Naive B cell (primary cell): ENCODE measurements around the gene MYF5. TPM values are rescaled to one million over a fixed set of nuclear protein-coding genes. Genes with fewer than 3 reads are reported as not detected.
A peak's percentile ranks its signal among the peaks of the same experiment; 100 is the strongest.

Source experiments
- ATAC-seq, 2 donors: fragments of 150-1000 bp; cut with Tn5 transposase; 2 replicates each; pipeline ENCODE4 v1.10.0; 2021; ENCODE audit warnings: low read depth in 2 of 2, mild to moderate bottlenecking in 2 of 2, moderate library complexity in 2 of 2
- DNase-seq: peaks from one replicate; pipeline ENCODE4 v3.0.0; 2022
- H3K27ac Mint-ChIP-seq, 6 donors: one replicate each; pipeline ENCODE4 v1.8.0; 2020 to 2022; ENCODE audit warnings: mild to moderate bottlenecking in 6 of 6, mixed read lengths in 6 of 6, moderate library complexity in 5 of 6, inconsistent platforms in 2 of 6
- H3K27me3 Mint-ChIP-seq, 3 donors: one replicate each; pipeline ENCODE4 v1.8.0; 2021 to 2022; ENCODE audit warnings: mixed read lengths in 3 of 3, mild to moderate bottlenecking in 1 of 3
- H3K36me3 Mint-ChIP-seq, 2 donors: one replicate each; pipeline ENCODE4 v1.8.0; 2020 to 2022; ENCODE audit warnings: mixed read lengths in 2 of 2, inconsistent platforms in 1 of 2, mild to moderate bottlenecking in 1 of 2
- H3K4me1 Mint-ChIP-seq, 3 donors: one replicate each; pipeline ENCODE4 v1.8.0; 2020 to 2022; ENCODE audit warnings: mixed read lengths in 3 of 3, inconsistent platforms in 1 of 3, mild to moderate bottlenecking in 1 of 3, moderate library complexity in 1 of 3
- H3K4me3 Mint-ChIP-seq, 8 donors: one replicate each; pipeline ENCODE4 v1.8.0; 2020 to 2022; ENCODE audit warnings: mild to moderate bottlenecking in 8 of 8, mixed read lengths in 8 of 8, moderate library complexity in 8 of 8, inconsistent platforms in 2 of 8
- H3K9me3 Mint-ChIP-seq, 7 donors: one replicate each; pipeline ENCODE4 v1.8.0; 2020 to 2022; ENCODE audit warnings: mixed read lengths in 7 of 7, mild to moderate bottlenecking in 5 of 7, inconsistent platforms in 2 of 7, moderate library complexity in 1 of 7
- polyA plus RNA-seq, 6 donors: library from polyadenylated mRNA; unstranded; fragments of 300-500 nt; fragmentation: Illumina TruSeq; gene quantifications; one replicate each; pipeline ENCODE4 v1.2.3, GENCODE V29; 2021; ENCODE audit warnings: low read depth in 6 of 6

Gene MYF5
- polyA plus RNA-seq, 6 donors from 2014 or later: not detected

DNA sequence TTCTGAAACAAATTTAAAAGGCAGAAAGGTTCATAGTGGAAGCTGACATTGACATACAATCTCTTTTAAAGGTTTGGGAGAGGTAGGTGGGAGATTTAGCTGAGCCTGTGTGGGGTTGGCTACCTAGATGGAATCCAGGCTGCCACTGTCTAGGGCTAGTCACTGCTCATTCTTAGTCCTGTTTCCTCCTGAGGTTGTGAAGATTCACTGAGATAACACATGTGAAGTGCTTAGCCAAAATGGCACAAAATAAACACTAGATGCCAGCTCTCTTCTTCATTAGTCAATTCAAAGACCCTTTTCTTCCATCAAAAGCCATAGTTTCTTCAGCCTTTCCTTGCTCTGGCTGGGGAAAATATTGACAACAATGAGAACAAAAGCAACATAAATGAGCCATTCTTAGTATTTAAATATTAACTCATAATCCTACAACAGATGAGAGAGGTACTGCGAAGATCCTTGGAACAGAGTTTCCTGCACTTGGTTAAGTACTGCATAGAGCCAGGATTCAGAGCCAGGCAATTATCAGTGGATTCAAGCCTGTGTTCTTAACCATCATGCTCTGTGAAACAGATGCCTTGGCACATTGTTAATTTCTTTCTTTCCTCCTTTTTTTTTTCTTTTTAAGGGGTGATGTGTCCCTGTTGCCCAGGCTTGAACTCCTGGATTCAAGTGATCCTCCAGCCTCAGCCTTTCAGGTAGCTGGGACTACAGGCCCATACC is 5.8 kb upstream of the MYF5 start:
- peaks cover 0 to 7% of the 10 kb centered on the region in 2 donors for H3K36me3 Mint-ChIP-seq
- H3K27me3 Mint-ChIP-seq: peaks cover 46 to 70% (median 69%) of the 10 kb centered on the region in 3 donors
- H3K4me3 Mint-ChIP-seq: no peak overlapping the region
- H3K27ac Mint-ChIP-seq: no peak overlapping the region
- DNase-seq: no peak
- ATAC-seq: no peak
- peaks cover 0 to 7% (median 5%) of the 10 kb centered on the region in 3 donors for H3K4me1 Mint-ChIP-seq
- H3K9me3 Mint-ChIP-seq: peaks cover 0 to 14% (median 5%) of the 10 kb centered on the region in 7 donors

- Mint-ChIP-seq H3K9me3 (peaks cover 0 to 15% (median 5%) of the 10 kb centered on the region in 7 donors), H3K4me3 (no peak overlapping the region), H3K27ac (no peak overlapping the region), H3K36me3 (peaks cover 0 to 7% of the 10 kb centered on the region in 2 donors), H3K27me3 (peaks cover 43 to 74% (median 72%) of the 10 kb centered on the region in 3 donors), H3K4me1 (peaks cover 0 to 7% (median 5%) of the 10 kb centered on the region in 3 donors)
- ATAC-seq (no peak), DNase-seq (no peak)
These were observed 4.8 kb upstream of the MYF5 start for GRCh38 chr12:80711866-80712265.

- H3K27me3 Mint-ChIP-seq: peaks cover 35 to 64% (median 64%) of the 10 kb centered on the region in 3 donors
- H3K36me3 Mint-ChIP-seq: peaks cover 0 to 7% of the 10 kb centered on the region in 2 donors
- no peak overlapping the region for H3K27ac Mint-ChIP-seq
- no peak overlapping the region for H3K4me3 Mint-ChIP-seq
- ATAC-seq: no peak
- H3K9me3 Mint-ChIP-seq: peaks cover 0 to 15% (median 4%) of the 10 kb centered on the region in 7 donors
- H3K4me1 Mint-ChIP-seq: peaks cover 0 to 5% (median 5%) of the 10 kb centered on the region in 3 donors
- no peak for DNase-seq
These were observed 3.8 kb upstream of the MYF5 start for GRCh38 chr12:80712866-80713265.

GRCh38 chr12:80713419-80713818 is 3.3 kb upstream of the MYF5 start:
- H3K36me3 Mint-ChIP-seq: peaks cover 0 to 7% of the 10 kb centered on the region in 2 donors
- H3K27me3 Mint-ChIP-seq: peaks cover 40 to 66% (median 65%) of the 10 kb centered on the region in 3 donors
- no peak for DNase-seq

GRCh38 chr12:80714055-80714454 is 2.7 kb upstream of the MYF5 start:
- peaks cover 0 to 7% of the 10 kb centered on the region in 2 donors for H3K36me3 Mint-ChIP-seq
- H3K27me3 Mint-ChIP-seq: peaks cover 43 to 65% (median 63%) of the 10 kb centered on the region in 3 donors
- no peak overlapping the region for H3K4me3 Mint-ChIP-seq
- H3K9me3 Mint-ChIP-seq: peaks cover 0 to 15% (median 4%) of the 10 kb centered on the region in 7 donors
- DNase-seq (no peak), ATAC-seq (no peak)
- no peaks in the 10 kb centered on the region for H3K4me1 Mint-ChIP-seq
- H3K27ac Mint-ChIP-seq: no peak overlapping the region

More at GRCh38 chr12:80713419-80713818, 3.3 kb upstream of the MYF5 start:
- no peak for ATAC-seq
- Mint-ChIP-seq H3K4me3 (no peak overlapping the region), H3K9me3 (peaks cover 0 to 15% (median 4%) of the 10 kb centered on the region in 7 donors), H3K4me1 (peaks cover 0 to 4% (median 4%) of the 10 kb centered on the region in 3 donors), H3K27ac (no peak overlapping the region)

- Mint-ChIP-seq H3K27ac (no peak overlapping the region), H3K4me3 (no peak overlapping the region), H3K36me3 (peaks cover 0 to 7% of the 10 kb centered on the region in 2 donors), H3K4me1 (no peaks in the 10 kb centered on the region), H3K27me3 (peaks cover 43 to 58% (median 56%) of the 10 kb centered on the region in 3 donors), H3K9me3 (peaks cover 0 to 15% (median 4%) of the 10 kb centered on the region in 7 donors)
- ATAC-seq (no peak), DNase-seq (no peak)
These were observed 1.9 kb upstream of the MYF5 start for GRCh38 chr12:80714846-80715245.

DNA sequence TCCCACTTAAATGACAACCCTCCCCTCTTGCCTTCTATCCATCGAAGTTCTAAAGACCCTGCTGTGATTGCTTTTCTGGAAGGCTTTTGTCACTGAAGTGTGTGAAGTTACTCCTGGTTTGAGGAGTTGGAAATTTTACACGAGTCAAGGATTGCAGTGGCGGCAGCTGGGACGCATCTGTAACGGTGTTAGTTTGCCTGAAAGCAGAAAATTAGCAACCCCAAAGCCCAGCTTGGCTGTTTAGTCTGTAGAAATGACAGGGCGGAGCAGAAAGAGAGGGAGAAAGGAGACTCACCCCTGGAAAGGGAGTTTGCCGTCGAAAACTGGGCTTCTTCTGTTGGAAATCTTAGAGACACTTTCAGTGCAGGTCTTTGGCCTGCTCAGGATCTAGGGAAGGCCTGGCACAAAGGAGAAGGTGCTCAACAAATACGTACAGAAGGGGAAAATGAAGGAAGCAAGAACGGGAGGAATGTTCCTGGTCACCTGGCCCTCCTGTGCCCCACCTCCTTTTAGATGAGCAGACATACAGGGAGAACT is 931 bp upstream of the MYF5 start:
- no peaks in the 10 kb centered on the region for H3K4me1 Mint-ChIP-seq
- no peak for DNase-seq
- peaks cover 0 to 11% (median 4%) of the 10 kb centered on the region in 7 donors for H3K9me3 Mint-ChIP-seq
- peaks cover 0 to 7% of the 10 kb centered on the region in 2 donors for H3K36me3 Mint-ChIP-seq
- no peak for ATAC-seq
- peaks cover 36 to 50% (median 47%) of the 10 kb centered on the region in 3 donors for H3K27me3 Mint-ChIP-seq
- no peak overlapping the region for H3K4me3 Mint-ChIP-seq
- H3K27ac Mint-ChIP-seq: peak overlapping the region in 1 of 6 donors; percentile 21

- no peak for DNase-seq
These were observed 1.1 kb downstream of the MYF5 start for GRCh38 chr12:80717856-80718255.

GRCh38 chr12:80720516-80720915 is 3.8 kb downstream of the MYF5 start:
- ATAC-seq (no peak), DNase-seq (no peak)
- H3K27ac Mint-ChIP-seq: no peak overlapping the region
- H3K4me3 Mint-ChIP-seq: no peak overlapping the region
- no peaks in the 10 kb centered on the region for H3K4me1 Mint-ChIP-seq
- no peaks in the 10 kb centered on the region for H3K36me3 Mint-ChIP-seq
- H3K9me3 Mint-ChIP-seq: peaks cover 0 to 10% (median 0%) of the 10 kb centered on the region in 7 donors
- peaks cover 20 to 24% (median 21%) of the 10 kb centered on the region in 3 donors for H3K27me3 Mint-ChIP-seq

More at GRCh38 chr12:80717856-80718255, 1.1 kb downstream of the MYF5 start:
- ATAC-seq: no peak
- Mint-ChIP-seq H3K9me3 (peaks cover 0 to 11% (median 4%) of the 10 kb centered on the region in 7 donors), H3K27me3 (peaks cover 30 to 43% (median 43%) of the 10 kb centered on the region in 3 donors), H3K4me3 (no peak overlapping the region), H3K27ac (no peak overlapping the region), H3K36me3 (peaks cover 0 to 7% of the 10 kb centered on the region in 2 donors), H3K4me1 (no peaks in the 10 kb centered on the region)

DNA sequence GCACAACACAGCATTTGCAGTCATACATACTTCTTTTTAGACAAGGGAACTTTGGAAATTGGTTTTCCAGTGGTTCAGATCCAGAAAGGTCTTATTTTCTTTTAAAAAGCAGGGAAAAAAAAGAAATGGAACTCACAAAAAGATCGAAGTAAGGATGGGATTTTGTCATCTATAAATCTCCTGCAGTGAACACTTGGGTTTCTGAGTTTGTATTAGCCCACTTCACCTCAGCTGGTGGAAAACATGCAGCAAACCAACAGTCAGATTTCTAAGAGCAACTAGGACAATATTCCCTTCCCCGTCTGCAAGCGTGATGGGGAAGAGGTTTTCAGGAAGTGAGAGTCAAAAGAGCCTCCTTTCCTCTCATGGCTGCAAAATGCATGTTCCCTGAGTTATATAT is 4.6 kb downstream of the MYF5 start:
- H3K4me1 Mint-ChIP-seq: no peaks in the 10 kb centered on the region
- no peaks in the 10 kb centered on the region for H3K36me3 Mint-ChIP-seq
- H3K27ac Mint-ChIP-seq: no peak overlapping the region
- DNase-seq (no peak), ATAC-seq (no peak)
- peaks cover 12 to 16% (median 14%) of the 10 kb centered on the region in 3 donors for H3K27me3 Mint-ChIP-seq
- peaks cover 0 to 3% (median 0%) of the 10 kb centered on the region in 7 donors for H3K9me3 Mint-ChIP-seq
- H3K4me3 Mint-ChIP-seq: no peak overlapping the region

DNA sequence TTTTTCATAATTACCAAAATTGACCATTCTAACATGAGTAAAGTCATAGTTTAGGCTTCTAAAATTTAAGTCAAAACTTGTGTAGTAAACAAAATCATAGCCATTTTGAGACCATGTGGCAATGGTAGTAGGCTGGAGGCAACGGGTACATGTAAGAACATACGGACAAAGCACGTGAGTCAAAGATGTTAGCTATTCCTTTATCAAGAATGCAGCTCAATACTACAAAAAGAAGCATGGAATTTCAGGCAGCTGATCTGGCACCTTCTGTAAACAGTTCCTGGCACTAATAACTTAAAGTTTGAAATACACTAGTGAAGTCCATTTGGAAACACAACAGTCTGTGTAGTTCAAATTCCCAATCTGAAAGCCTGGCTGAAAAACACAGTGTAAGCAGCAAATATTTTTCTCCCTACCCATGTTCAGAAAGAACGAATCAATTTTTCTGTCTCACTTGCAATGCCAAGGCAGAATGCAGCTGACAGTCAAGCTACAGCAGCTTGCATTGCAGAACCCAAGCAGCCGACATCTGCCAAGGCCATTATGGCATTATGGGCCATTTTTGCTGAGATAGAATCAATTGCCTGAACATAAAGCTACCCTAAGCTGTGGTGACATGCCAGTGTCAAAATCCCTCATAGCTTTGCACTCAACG is 29.3 kb downstream of the MYF5 start:
- ATAC-seq (no peak), DNase-seq (no peak)
- Mint-ChIP-seq H3K36me3 (no peaks in the 10 kb centered on the region), H3K27me3 (no peaks in the 10 kb centered on the region), H3K9me3 (no peaks in the 10 kb centered on the region), H3K27ac (no peak overlapping the region), H3K4me1 (no peaks in the 10 kb centered on the region), H3K4me3 (no peak overlapping the region)

DNA sequence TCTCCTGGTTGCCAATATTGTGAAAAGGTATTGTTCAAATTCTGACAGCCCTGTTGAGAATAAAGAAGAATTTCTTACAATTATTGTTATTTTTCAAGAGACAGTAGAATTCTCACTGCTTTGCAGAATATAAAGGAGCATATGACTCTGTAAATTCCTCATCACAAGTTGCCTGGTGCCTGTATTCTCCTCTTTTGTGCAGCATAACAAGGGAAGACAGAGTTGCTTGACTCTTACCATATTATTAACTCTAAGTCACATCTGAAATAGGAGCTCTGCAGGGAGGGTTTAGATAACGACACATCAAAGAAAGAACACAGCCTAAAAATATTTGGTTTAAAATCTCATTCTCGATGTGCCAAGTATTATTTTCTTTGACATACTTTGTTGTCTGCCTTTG is 31.1 kb downstream of the MYF5 start:
- H3K27ac Mint-ChIP-seq: no peak overlapping the region
- no peaks in the 10 kb centered on the region for H3K4me1 Mint-ChIP-seq
- no peaks in the 10 kb centered on the region for H3K36me3 Mint-ChIP-seq
- H3K9me3 Mint-ChIP-seq: peaks cover 0 to 2% (median 0%) of the 10 kb centered on the region in 7 donors
- ATAC-seq: no peak
- H3K27me3 Mint-ChIP-seq: no peaks in the 10 kb centered on the region
- DNase-seq: no peak
- no peak overlapping the region for H3K4me3 Mint-ChIP-seq

DNA sequence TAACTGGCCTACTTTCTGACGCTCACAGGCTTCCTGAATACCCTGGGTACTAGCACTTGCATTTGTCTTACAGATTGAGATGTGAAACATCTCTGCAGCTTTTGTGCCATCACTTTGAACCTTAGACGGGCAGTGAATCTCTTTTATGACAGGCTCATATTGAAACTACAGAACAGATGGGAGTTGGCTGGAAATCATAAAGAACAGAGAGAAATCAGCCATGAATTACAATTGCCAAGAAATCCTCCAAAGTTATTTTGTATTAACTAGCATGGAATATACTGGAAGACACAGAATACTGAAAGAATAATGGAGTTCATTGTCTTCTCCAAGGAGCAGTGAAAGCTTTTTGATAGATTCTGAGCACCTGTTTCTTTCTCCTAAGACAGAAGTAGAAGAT is 32.7 kb downstream of the MYF5 start:
- ATAC-seq (no peak), DNase-seq (no peak)
- no peaks in the 10 kb centered on the region for H3K27me3 Mint-ChIP-seq
- no peaks in the 10 kb centered on the region for H3K36me3 Mint-ChIP-seq
- H3K9me3 Mint-ChIP-seq: peaks cover 0 to 4% (median 0%) of the 10 kb centered on the region in 7 donors
- H3K4me3 Mint-ChIP-seq: no peak overlapping the region
- H3K27ac Mint-ChIP-seq: no peak overlapping the region
- no peaks in the 10 kb centered on the region for H3K4me1 Mint-ChIP-seq
